Central memory CD4-positive, alpha-beta T cell (primary cell): ENCODE data around the gene KHDRBS1.
"Not testable (repeated sequence)": the region's sequence is repeated elsewhere in the genome, so short reads cannot be mapped to it uniquely, and the experiment has no call there.

Experiments used
- DNase-seq: peaks from one replicate; pipeline ENCODE4 v3.0.0; 2022
- total RNA-seq, 3 experiments: gene quantifications; one replicate each; lab custom pipeline; 2026; lab: John Stamatoyannopoulos, UW

KHDRBS1 gene
- total RNA-seq, result 120 to 192 (median 146) reads per million in 3 experiments

GRCh38 chr1:32013386-32014198 is at the start of gene KHDRBS1:
KHDRBS1 (plus strand) TSS chr1:32013868; CDS start chr1:32013996, 128 bp downstream.
- peak; percentile 99 for DNase-seq

GRCh38 chr1:31970873-31971272 is 42.8 kb upstream of the KHDRBS1 start:
- no peak for DNase-seq

- DNase-seq, result no peak
Measured at GRCh38 chr1:31976401-31976800, 37.3 kb upstream of the KHDRBS1 start.

GRCh38 chr1:31977385-31978131 is 36.1 kb upstream of the KHDRBS1 start:
- no peak for DNase-seq

- no peak for DNase-seq
Measured at GRCh38 chr1:31978843-31979400, 34.7 kb upstream of the KHDRBS1 start.

GRCh38 chr1:31980835-31981455 is 32.7 kb upstream of the KHDRBS1 start:
- DNase-seq, result no peak

GRCh38 chr1:31981456-31981839 is 32.2 kb upstream of the KHDRBS1 start:
- no peak for DNase-seq

- peak; percentile 69 for DNase-seq
Measured at GRCh38 chr1:31981972-31982371, 31.7 kb upstream of the KHDRBS1 start.

- DNase-seq, result peak; percentile 8
Measured at GRCh38 chr1:31984419-31985347, 29.0 kb upstream of the KHDRBS1 start.

- peak; percentile 16 for DNase-seq
Measured at GRCh38 chr1:31985430-31985829, 28.2 kb upstream of the KHDRBS1 start.

GRCh38 chr1:31987135-31987619 is 26.5 kb upstream of the KHDRBS1 start:
- no peak for DNase-seq

- DNase-seq, result no peak
Measured at GRCh38 chr1:31989964-31990363, 23.7 kb upstream of the KHDRBS1 start.

GRCh38 chr1:31991182-31991581 is 22.5 kb upstream of the KHDRBS1 start:
- no peak for DNase-seq

GRCh38 chr1:31995263-31995662 is 18.4 kb upstream of the KHDRBS1 start:
- no peak for DNase-seq

- DNase-seq, result not testable (repeated sequence)
Measured at GRCh38 chr1:31996121-31996520, 17.5 kb upstream of the KHDRBS1 start.

- DNase-seq, result no peak
Measured at GRCh38 chr1:32001863-32002262, 11.8 kb upstream of the KHDRBS1 start.

- DNase-seq, result not testable (repeated sequence)
Measured at GRCh38 chr1:32002285-32002684, 11.4 kb upstream of the KHDRBS1 start.

GRCh38 chr1:32005522-32005921 is 8.1 kb upstream of the KHDRBS1 start:
- no peak for DNase-seq

GRCh38 chr1:32007591-32007940 is 6.1 kb upstream of the KHDRBS1 start:
- DNase-seq, result no peak

GRCh38 chr1:32010246-32010645 is 3.4 kb upstream of the KHDRBS1 start:
- no peak for DNase-seq

- no peak for DNase-seq
Measured at GRCh38 chr1:32012709-32013385, 821 bp upstream of the KHDRBS1 start.
